ENCODE data around the gene TMEM200B.
"Not testable (repeated sequence)": the region's sequence is repeated elsewhere in the genome, so short reads cannot be mapped to it uniquely, and the experiment has no call there.

- not testable (repeated sequence) for TF ChIP-seq CTCF, EP300, POLR2A, POLR2AphosphoS5 (IDR thresholded peaks at IDR 0.05)
Measured at GRCh38 chr1:29150346-29150745, 26.6 kb upstream of the TMEM200B start.
